ENCODE results near the gene NPIPA1.
"Not testable (repeated sequence)": the region's sequence is repeated elsewhere in the genome, so short reads cannot be mapped to it uniquely, and the experiment has no call there.

NPIPA1 gene

DNA sequence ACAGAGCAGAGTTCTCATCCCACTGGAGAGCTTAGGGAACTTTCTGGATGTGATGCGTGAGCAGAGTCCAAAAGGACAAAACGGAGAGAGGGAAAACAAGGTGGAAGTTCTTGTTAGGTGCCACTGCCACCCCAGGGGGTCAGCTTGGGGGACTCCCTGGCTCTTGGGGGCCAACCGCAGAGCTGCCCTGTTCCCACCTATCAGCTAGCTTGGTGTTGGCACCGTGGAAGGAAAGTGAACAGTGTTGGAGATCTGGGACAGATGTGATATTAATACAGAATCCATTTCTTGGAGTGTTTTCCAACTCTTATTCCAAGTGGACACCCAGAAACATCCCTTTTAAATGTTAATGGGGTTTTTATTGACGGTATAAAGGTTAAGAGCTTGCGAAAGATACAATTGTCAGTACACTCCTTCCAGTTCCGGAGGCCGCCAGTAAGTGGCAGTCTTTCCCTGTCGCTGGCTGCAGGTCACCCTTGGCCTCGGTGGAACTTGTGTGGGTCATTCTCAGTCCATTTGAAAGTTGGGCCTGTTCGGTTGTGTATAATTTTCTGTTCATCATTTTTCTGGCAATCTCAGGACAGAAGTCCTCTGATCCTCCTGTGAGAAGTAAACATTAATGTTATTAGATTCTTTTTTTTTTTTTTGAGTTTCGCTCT is 40.1 kb upstream of the NPIPA1 start:
- not testable (repeated sequence) for DNase-seq (ENCODE audit: low spot score); H2BK120ac ChIP-seq (ENCODE audit: low read depth, low read length); H3K9ac ChIP-seq (ENCODE audit: low read depth, low read length, poor library complexity); H3K4ac ChIP-seq (ENCODE audit: low read length); H3K9me3 ChIP-seq (replicated peaks in 1 of 2; ENCODE audit: control insufficient read depth in 2 of 2, insufficient read depth in 1 of 2, low read depth in 1 of 2, low read length in 2 of 2); H3K4me2 ChIP-seq (ENCODE audit: insufficient read depth, low read length, poor library complexity, severe bottlenecking); H2AFZ ChIP-seq (ENCODE audit: low read length); H4K8ac ChIP-seq (ENCODE audit: low read depth, low read length); H3K4me3 ChIP-seq (ENCODE audit: low read length in 2 of 2); H2BK5ac ChIP-seq (ENCODE audit: low read length); H3K36me3 ChIP-seq (replicated peaks in 1 of 2; ENCODE audit: control insufficient read depth in 2 of 2, insufficient read depth in 2 of 2, low read length in 2 of 2); H3K4me1 ChIP-seq (ENCODE audit: control insufficient read depth in 2 of 2, insufficient read depth in 1 of 2, low read depth in 1 of 2, low read length in 2 of 2); H2BK12ac ChIP-seq (ENCODE audit: low read length); H4K91ac ChIP-seq (ENCODE audit: low read depth, low read length, poor library complexity); H3K79me1 ChIP-seq (ENCODE audit: low read depth, low read length); H3K27me3 ChIP-seq (ENCODE audit: control insufficient read depth in 3 of 3, insufficient read depth in 3 of 3, low read depth in 1 of 3, low read length in 3 of 3); H2BK15ac ChIP-seq (ENCODE audit: low read length); H3K18ac ChIP-seq (ENCODE audit: low read length); H3K14ac ChIP-seq (ENCODE audit: low read length); H3K27ac ChIP-seq (replicated peaks; ENCODE audit: low read length); H3K23ac ChIP-seq (ENCODE audit: low read depth, low read length, poor library complexity); H2AK5ac ChIP-seq (ENCODE audit: low read depth, low read length)
- WGBS, 2 donors (ENCODE audit: extremely low coverage in 2 of 2, insufficient read length in 2 of 2, insufficient replicate concordance in 1 of 2) = no CpG with 5 or more reads among the region's 12 CpGs

- not testable (repeated sequence) for H2BK5ac ChIP-seq (ENCODE audit: low read length); H3K18ac ChIP-seq (ENCODE audit: low read length); H3K4me2 ChIP-seq (ENCODE audit: insufficient read depth, low read length, poor library complexity, severe bottlenecking); H2BK12ac ChIP-seq (ENCODE audit: low read length); DNase-seq (ENCODE audit: low spot score); H3K27ac ChIP-seq (replicated peaks; ENCODE audit: low read length); H2AK5ac ChIP-seq (ENCODE audit: low read depth, low read length); H2AFZ ChIP-seq (ENCODE audit: low read length); H2BK15ac ChIP-seq (ENCODE audit: low read length); H3K36me3 ChIP-seq (replicated peaks in 1 of 2; ENCODE audit: control insufficient read depth in 2 of 2, insufficient read depth in 2 of 2, low read length in 2 of 2); H3K27me3 ChIP-seq (ENCODE audit: control insufficient read depth in 3 of 3, insufficient read depth in 3 of 3, low read depth in 1 of 3, low read length in 3 of 3); H3K14ac ChIP-seq (ENCODE audit: low read length); H4K91ac ChIP-seq (ENCODE audit: low read depth, low read length, poor library complexity); H2BK120ac ChIP-seq (ENCODE audit: low read depth, low read length); H3K4me1 ChIP-seq (ENCODE audit: control insufficient read depth in 2 of 2, insufficient read depth in 1 of 2, low read depth in 1 of 2, low read length in 2 of 2); H3K4ac ChIP-seq (ENCODE audit: low read length); H3K79me1 ChIP-seq (ENCODE audit: low read depth, low read length); H3K4me3 ChIP-seq (ENCODE audit: low read length in 2 of 2); H3K23ac ChIP-seq (ENCODE audit: low read depth, low read length, poor library complexity); H4K8ac ChIP-seq (ENCODE audit: low read depth, low read length); H3K9me3 ChIP-seq (replicated peaks in 1 of 2; ENCODE audit: control insufficient read depth in 2 of 2, insufficient read depth in 1 of 2, low read depth in 1 of 2, low read length in 2 of 2)
- H3K9ac ChIP-seq (ENCODE audit: low read depth, low read length, poor library complexity) = peak overlapping the region; percentile 12
- no CpG with 5 or more reads among the region's 4 CpGs for WGBS, 2 donors (ENCODE audit: extremely low coverage in 2 of 2, insufficient read length in 2 of 2, insufficient replicate concordance in 1 of 2)
Measured at GRCh38 chr16:14898162-14898561, 39.1 kb upstream of the NPIPA1 start.

DNA sequence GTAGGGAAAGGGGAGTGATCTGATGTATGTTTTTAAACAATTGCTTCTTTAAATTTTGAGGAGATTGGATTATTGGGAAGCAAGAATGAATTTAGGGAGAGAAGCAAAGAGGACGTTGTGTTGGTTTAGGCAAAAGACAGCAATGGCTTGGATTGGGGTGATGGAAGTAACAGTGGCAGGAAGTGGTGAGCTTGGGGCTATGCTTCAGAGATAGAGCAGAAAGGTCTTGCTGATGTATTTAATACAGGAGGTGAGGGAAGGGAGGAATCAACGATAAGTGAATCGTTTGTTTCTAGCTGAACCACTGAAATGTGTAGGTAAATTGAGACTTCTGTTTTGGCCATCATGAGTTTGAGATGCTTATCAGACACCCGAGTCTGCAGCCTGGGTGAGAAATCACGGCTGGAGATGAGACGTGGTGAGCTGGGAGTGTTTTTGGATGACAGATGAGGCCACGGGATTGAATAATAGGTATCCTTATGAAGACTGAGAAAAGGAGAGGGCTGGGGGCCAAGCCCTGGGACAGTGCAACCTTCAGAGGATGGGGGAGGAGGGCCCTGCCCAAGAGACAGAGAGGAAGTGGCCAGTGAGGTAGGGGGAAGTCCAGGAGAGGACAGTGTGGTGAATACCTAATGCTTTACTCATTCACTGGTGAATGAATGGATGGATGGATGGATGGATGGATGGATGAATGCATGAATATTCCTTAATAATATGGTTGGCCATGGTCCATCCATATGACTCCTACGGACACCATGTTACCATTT is 33.9 kb upstream of the NPIPA1 start:
- not testable (repeated sequence) for H3K79me1 ChIP-seq (ENCODE audit: low read depth, low read length); H3K9me3 ChIP-seq (replicated peaks in 1 of 2; ENCODE audit: control insufficient read depth in 2 of 2, insufficient read depth in 1 of 2, low read depth in 1 of 2, low read length in 2 of 2); H2AK5ac ChIP-seq (ENCODE audit: low read depth, low read length); H3K27me3 ChIP-seq (ENCODE audit: control insufficient read depth in 3 of 3, insufficient read depth in 3 of 3, low read depth in 1 of 3, low read length in 3 of 3); H3K27ac ChIP-seq (replicated peaks; ENCODE audit: low read length); H3K36me3 ChIP-seq (replicated peaks in 1 of 2; ENCODE audit: control insufficient read depth in 2 of 2, insufficient read depth in 2 of 2, low read length in 2 of 2); H3K4me1 ChIP-seq (ENCODE audit: control insufficient read depth in 2 of 2, insufficient read depth in 1 of 2, low read depth in 1 of 2, low read length in 2 of 2); DNase-seq (ENCODE audit: low spot score); H2AFZ ChIP-seq (ENCODE audit: low read length); H3K4me2 ChIP-seq (ENCODE audit: insufficient read depth, low read length, poor library complexity, severe bottlenecking); H3K14ac ChIP-seq (ENCODE audit: low read length); H2BK5ac ChIP-seq (ENCODE audit: low read length); H2BK120ac ChIP-seq (ENCODE audit: low read depth, low read length); H3K9ac ChIP-seq (ENCODE audit: low read depth, low read length, poor library complexity); H4K91ac ChIP-seq (ENCODE audit: low read depth, low read length, poor library complexity); H2BK15ac ChIP-seq (ENCODE audit: low read length); H3K4me3 ChIP-seq (ENCODE audit: low read length in 2 of 2); H3K23ac ChIP-seq (ENCODE audit: low read depth, low read length, poor library complexity); H4K8ac ChIP-seq (ENCODE audit: low read depth, low read length); H3K4ac ChIP-seq (ENCODE audit: low read length); H3K18ac ChIP-seq (ENCODE audit: low read length); H2BK12ac ChIP-seq (ENCODE audit: low read length)
- no CpG with 5 or more reads among the region's 8 CpGs for WGBS, 2 donors (ENCODE audit: extremely low coverage in 2 of 2, insufficient read length in 2 of 2, insufficient replicate concordance in 1 of 2)

GRCh38 chr16:14909744-14910143 is 27.5 kb upstream of the NPIPA1 start:
- not testable (repeated sequence) for H3K14ac ChIP-seq (ENCODE audit: low read length); H3K9me3 ChIP-seq (replicated peaks in 1 of 2; ENCODE audit: control insufficient read depth in 2 of 2, insufficient read depth in 1 of 2, low read depth in 1 of 2, low read length in 2 of 2); H3K27ac ChIP-seq (replicated peaks; ENCODE audit: low read length); H2AFZ ChIP-seq (ENCODE audit: low read length); H3K4me2 ChIP-seq (ENCODE audit: insufficient read depth, low read length, poor library complexity, severe bottlenecking); H2BK120ac ChIP-seq (ENCODE audit: low read depth, low read length); H3K79me1 ChIP-seq (ENCODE audit: low read depth, low read length); H3K4ac ChIP-seq (ENCODE audit: low read length); H3K4me1 ChIP-seq (ENCODE audit: control insufficient read depth in 2 of 2, insufficient read depth in 1 of 2, low read depth in 1 of 2, low read length in 2 of 2); H3K23ac ChIP-seq (ENCODE audit: low read depth, low read length, poor library complexity); H2BK12ac ChIP-seq (ENCODE audit: low read length); H2AK5ac ChIP-seq (ENCODE audit: low read depth, low read length); H3K18ac ChIP-seq (ENCODE audit: low read length); DNase-seq (ENCODE audit: low spot score); H3K36me3 ChIP-seq (replicated peaks in 1 of 2; ENCODE audit: control insufficient read depth in 2 of 2, insufficient read depth in 2 of 2, low read length in 2 of 2); H2BK5ac ChIP-seq (ENCODE audit: low read length); H2BK15ac ChIP-seq (ENCODE audit: low read length); H3K9ac ChIP-seq (ENCODE audit: low read depth, low read length, poor library complexity); H3K4me3 ChIP-seq (ENCODE audit: low read length in 2 of 2); H4K91ac ChIP-seq (ENCODE audit: low read depth, low read length, poor library complexity); H4K8ac ChIP-seq (ENCODE audit: low read depth, low read length); H3K27me3 ChIP-seq (ENCODE audit: control insufficient read depth in 3 of 3, insufficient read depth in 3 of 3, low read depth in 1 of 3, low read length in 3 of 3)
- no CpG with 5 or more reads among the region's 4 CpGs for WGBS, 2 donors (ENCODE audit: extremely low coverage in 2 of 2, insufficient read length in 2 of 2, insufficient replicate concordance in 1 of 2)
